K562 (cell line): ENCODE data around the gene EML1. TPM values are rescaled to one million over a fixed set of nuclear protein-coding genes. Genes with fewer than 3 reads are reported as not detected.

Experiments used
- ATAC-seq: fragments of 200-7000 bp; cut with Tn5 transposase; 3 replicates; pipeline ENCODE4 v1.9.1; 2020; ENCODE audit warnings: moderate library complexity
- BruUV-seq: library from RNA; stranded (reverse); fragments of 400-500 nt; replicated peaks from 2 replicates; lab custom pipeline; 2021; lab: Mats Ljungman, UMichigan
- CTCF ChIA-PET: fragments of 300-600 bp; formaldehyde crosslinking; extraction: SDS; loops from one replicate; lab custom pipeline; 2021; ENCODE audit warnings: low intra/inter-chr PET ratio; lab: Yijun Ruan, JAX
- POLR2A ChIA-PET: fragments of 300-600, 350-650 bp; sonication (Branson Sonifier 250); formaldehyde crosslinking; extraction: SDS; loops from one replicate; lab custom pipeline; 2021; ENCODE audit warnings: antibody characterized with exemption, inconsistent platforms; lab: Yijun Ruan, JAX
- DNase-seq, 4 experiments: peaks; one replicate each; pipeline versions ENCODE4 v3.0.0 to v3.0.0-alpha.2; 2011 to 2018; ENCODE audit warnings: low spot score in 3 of 4, mixed read lengths in 3 of 4; ENCODE audit errors: extremely low read depth in 1 of 4
- FAIRE-seq: peaks from 2 replicates; lab custom pipeline; 2011; peaks lifted over from hg19 to GRCh38; lab: Jason Lieb, UNC
- H2AFZ ChIP-seq: 2 replicates; pipeline ENCODE4 v1.6.0; 2011; ENCODE audit warnings: low read depth, low read length, control low read depth, inconsistent platforms
- H3K27ac ChIP-seq: fragments of 200-600 bp; 3 replicates; pipeline ENCODE4 v1.8.0; 2011; ENCODE audit warnings: low read depth, mild to moderate bottlenecking, control low read depth, inconsistent platforms, low read length, moderate library complexity, mixed read lengths; ENCODE audit errors: extremely low read depth
- H3K27me3 ChIP-seq, 2 experiments: fragments of 300-600 bp in 1 of 2; 2 replicates in 1 of 2; 3 replicates in 1 of 2; pipeline versions ENCODE4 v1.6.0 to v1.8.0; 2011; ENCODE audit warnings: inconsistent platforms in 2 of 2, low read length in 2 of 2, mild to moderate bottlenecking in 1 of 2, mixed read lengths in 1 of 2, moderate library complexity in 1 of 2; ENCODE audit not compliant: control insufficient read depth in 2 of 2, insufficient read depth in 2 of 2
- H3K36me3 ChIP-seq: fragments of 300-600 bp; 3 replicates; pipeline ENCODE4 v1.8.0; 2011; ENCODE audit warnings: mild to moderate bottlenecking, low read length, inconsistent platforms; ENCODE audit not compliant: control insufficient read depth, insufficient read depth
- H3K4me1 ChIP-seq, 2 experiments: fragments of 200-600 bp in 1 of 2; replicated peaks in 1 of 2; 2 replicates in 1 of 2; 3 replicates in 1 of 2; pipeline versions ENCODE4 v1.5.1 to v1.8.0; 2011; ENCODE audit warnings: inconsistent platforms in 2 of 2, low read length in 2 of 2, mild to moderate bottlenecking in 1 of 2, mixed read lengths in 1 of 2, moderate library complexity in 1 of 2; ENCODE audit not compliant: control insufficient read depth in 2 of 2, insufficient read depth in 2 of 2
- H3K4me2 ChIP-seq: 2 replicates; pipeline ENCODE4 v1.6.1; 2011; ENCODE audit warnings: low read length, control low read depth, inconsistent platforms, mixed read lengths; ENCODE audit not compliant: insufficient read depth
- H3K4me3 ChIP-seq: fragments of 200-600 bp; sonication (generic), shearing (Covaris generic); 2 replicates; pipeline ENCODE4 v1.5.1; 2016; ENCODE audit warnings: control low read depth, inconsistent platforms
- H3K79me2 ChIP-seq: fragments of 200-600 bp; 3 replicates; pipeline ENCODE4 v1.8.0; 2011; ENCODE audit warnings: low read length, inconsistent platforms; ENCODE audit not compliant: control insufficient read depth, insufficient read depth
- H3K9ac ChIP-seq, 2 experiments: 2 replicates each; pipeline versions ENCODE4 v1.6.0 to v1.6.1; 2011; ENCODE audit warnings: low read depth in 2 of 2, low read length in 2 of 2, control low read depth in 1 of 2, inconsistent platforms in 1 of 2, mild to moderate bottlenecking in 1 of 2, mixed read lengths in 1 of 2; ENCODE audit not compliant: insufficient read depth in 1 of 2
- H3K9me1 ChIP-seq: one replicate; pipeline ENCODE4 v1.6.0; 2011; ENCODE audit warnings: inconsistent platforms, mild to moderate bottlenecking, low read length, moderate library complexity; ENCODE audit not compliant: control insufficient read depth, insufficient read depth
- H3K9me3 ChIP-seq: replicated peaks from 2 replicates; pipeline ENCODE4 v1.5.1; 2011; ENCODE audit warnings: low read depth, low read length, inconsistent platforms; ENCODE audit not compliant: control insufficient read depth, insufficient read depth
- H4K20me1 ChIP-seq: replicated peaks from 2 replicates; pipeline ENCODE4 v1.6.1; 2011; ENCODE audit warnings: low read length, inconsistent platforms, mixed read lengths; ENCODE audit not compliant: control insufficient read depth, insufficient read depth
- KDM2B ChIP-seq: fragments of 250-450 bp; sonication (Bioruptor Pico); IDR thresholded peaks from 2 replicates; pipeline ENCODE4 v1.8.0; 2021; ENCODE audit warnings: mild to moderate bottlenecking, moderate library complexity
- KLF1 ChIP-seq: fragments of 450-650 bp; IDR thresholded peaks from 2 replicates; pipeline ENCODE4 v1.6.1; 2016; ENCODE audit warnings: missing genetic modification characterization, missing compliant biosample characterization
- MEF2D ChIP-seq: conservative IDR thresholded peaks from 2 replicates; pipeline ENCODE4 v1.6.1; 2016; ENCODE audit warnings: low read depth, missing genetic modification characterization, missing compliant biosample characterization
- MXI1 ChIP-seq: IDR thresholded peaks from 2 replicates; pipeline ENCODE4 v1.6.1; 2011; ENCODE audit warnings: low read depth, mild to moderate bottlenecking, improper control_type of control experiment, low read length
- NONO ChIP-seq, 2 experiments: fragments of 200-400 bp in 1 of 2; fragments of 450-650 bp in 1 of 2; formaldehyde crosslinking in 1 of 2; IDR thresholded peaks; 2 replicates each; pipeline ENCODE4 v1.6.1; 2017; ENCODE audit warnings: low read depth in 2 of 2, mild to moderate bottlenecking in 2 of 2, moderate library complexity in 2 of 2, low read length in 1 of 2
- RBM14 ChIP-seq: fragments of 200-400 bp; formaldehyde crosslinking; IDR thresholded peaks from 2 replicates; pipeline ENCODE4 v1.6.1; 2018; ENCODE audit warnings: low read depth, mild to moderate bottlenecking, low read length, moderate library complexity, borderline replicate concordance; ENCODE audit not compliant: insufficient read depth
- SIRT6 ChIP-seq: IDR thresholded peaks from one replicate; pipeline ENCODE4 v1.6.1; 2012; ENCODE audit warnings: low read depth, mild to moderate bottlenecking, control low read depth, inconsistent platforms, low read length, moderate library complexity
- TAF1 ChIP-seq: IDR thresholded peaks from 2 replicates; pipeline ENCODE4 v1.6.1; 2011; ENCODE audit warnings: mild to moderate bottlenecking, low read length, moderate library complexity; ENCODE audit not compliant: insufficient read depth, control insufficient read depth, severe bottlenecking; ENCODE audit errors: extremely low read depth
- ZBTB12 ChIP-seq: fragments of 250-450 bp; sonication (Bioruptor Pico); IDR thresholded peaks from 2 replicates; pipeline ENCODE4 v1.4.0; 2020
- ZNF175 ChIP-seq: fragments of 200-800 bp; sonication (Bioruptor generic); IDR thresholded peaks from 2 replicates; pipeline ENCODE4 v1.6.1; 2016; ENCODE audit warnings: low read depth, mild to moderate bottlenecking, missing genetic modification characterization, missing compliant biosample characterization
- WGBS: fragments of 100-300 bp; shearing (Covaris generic); methylation state at CpG from one replicate; pipeline ENCODE4 v1.1.6; 2016; ENCODE audit warnings: low coverage, mixed read lengths; ENCODE audit not compliant: insufficient coverage; ENCODE audit errors: missing lambda C conversion rate; 5-methylcytosine and 5-hydroxymethylcytosine counted together
- in situ Hi-C: fragments of 300-500 bp; cut with MboI; formaldehyde crosslinking; loops from 4 replicates; pipeline ENCODE4 v1.15.0; 2018; ENCODE audit warnings: inconsistent platforms, mixed read lengths
- intact Hi-C: fragments of 100-400 bp; cut with micrococcal nuclease; formaldehyde crosslinking; loops from 2 replicates; pipeline ENCODE4 v1.14.2; 2022
- polyA plus RNA-seq, 8 experiments: library from polyadenylated mRNA; depleted of rRNA in 4 of 8; stranded (reverse) in 5 of 8; unstranded in 3 of 8; fragments of >200 nt; fragmentation: Nextera tagmentation in 2 of 8; fragmentation: Illumina TruSeq in 1 of 8; extraction: Ambion mirVana in 2 of 8; extraction: Trizol in 1 of 8; gene quantifications; 2 replicates each; pipeline versions ENCODE4 v1.2.1 to v1.2.3, GENCODE V29; 2011 to 2014; ENCODE audit warnings: inconsistent platforms in 1 of 8, missing spikeins in 1 of 8
- total RNA-seq, 7 experiments: library from RNA; depleted of rRNA in 6 of 7; stranded (reverse); fragments of >200 nt in 6 of 7; fragmentation: Illumina TruSeq in 2 of 7; extraction: Trizol in 2 of 7; gene quantifications; 2 replicates each; pipeline versions ENCODE4 v1.2.1 to v1.2.3, GENCODE V29; 2011 to 2021; ENCODE audit warnings: low replicate concordance in 1 of 7

EML1 gene
- total and polyA plus RNA-seq, 9 of the 15 experiments (the other 6 are each of a cell fraction or from before 2014, with no cell fraction given): 0.01 to 0.35 (median 0.07) TPM; not detected in 2

- TF ChIP-seq MXI1 (no peak), NONO (IDR thresholded peaks at IDR 0.05; ENCODE audit: low read depth in 2 of 2, low read length in 1 of 2) (no peak), RBM14 (no peak), KDM2B (CRISPR knock-in tag) (no peak)
- TF ChIP-seq, all 486 proteins: peak for 0
Observed at GRCh38 chr14:99918781-99919180, 125.6 kb downstream of the EML1 start (continued).

- Histone ChIP-seq H2AFZ (no peak overlapping the region), H3K4me2 (no peak overlapping the region), H3K4me3 (no peak overlapping the region), H3K36me3 (no peaks in the 10 kb centered on the region), H3K27me3 (peaks cover 2 to 33% of the 10 kb centered on the region in 2 experiments; a peak in 3 of 5 replicates), H3K79me2 (no peaks in the 10 kb centered on the region), H4K20me1 (no peaks in the 10 kb centered on the region), H3K9me1 (peaks cover 2% of the 10 kb centered on the region), H3K9ac (no peak overlapping the region), H3K4me1 (no peaks in the 10 kb centered on the region), H3K9me3 (no peaks in the 10 kb centered on the region), H3K27ac (no peak overlapping the region)
- ChIA-PET POLR2A (no interaction called here), CTCF (no interaction called here)
- FAIRE-seq (no peak), ATAC-seq (no peak), DNase-seq (no peak)
- TF ChIP-seq KLF1 (no peak), ZBTB12 (CRISPR knock-in tag) (no peak), MEF2D (no peak), ZNF175 (CRISPR knock-in tag) (no peak), SIRT6 (no peak), TAF1 (no peak)
- BruUV-seq: no TSS peak
- 0% methylated on average over 4 of the region's 4 CpGs for WGBS
- intact Hi-C loops (no loop called here), in situ Hi-C loops (no loop called here)
Observed at GRCh38 chr14:99921425-99921824, 128.2 kb downstream of the EML1 start.
